ENCODE results near the gene MAPK8IP2.

Gene MAPK8IP2

DNA sequence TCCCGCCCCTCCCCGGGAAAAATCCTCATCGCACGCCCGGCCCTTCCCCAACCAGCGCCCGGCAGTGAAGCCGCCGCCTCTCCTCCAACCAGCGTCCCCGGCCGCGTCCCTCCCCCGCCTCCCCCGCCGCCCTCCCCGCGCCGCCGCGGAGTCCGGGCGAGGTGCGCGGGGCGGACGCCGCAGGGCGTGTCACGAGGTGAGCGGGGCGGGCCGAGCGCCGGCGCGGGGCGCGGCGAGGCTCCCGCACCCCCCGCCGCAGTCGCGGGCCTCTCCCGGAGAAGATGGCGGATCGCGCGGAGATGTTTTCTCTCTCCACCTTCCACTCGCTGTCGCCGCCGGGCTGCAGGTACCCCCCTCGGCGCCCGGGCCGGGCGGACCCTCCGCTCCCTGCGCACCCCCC, at the start of gene MAPK8IP2:
Gene MAPK8IP2, plus strand, starts transcription at position 256 of the 400 bp plus-strand sequence. Its CDS starts 26 bp downstream, at position 282.
- DNase-seq, result peak in 7 of 58 donors; percentile 18 to 58 (median 38)

GRCh38 chr22:50551160-50551752, 49.3 kb upstream of the MAPK8IP2 start:
- DNase-seq, result no peak

- no peak for DNase-seq
Observed at GRCh38 chr22:50553310-50553709, 47.3 kb upstream of the MAPK8IP2 start.

- no peak for DNase-seq
Observed at GRCh38 chr22:50556703-50557102, 43.9 kb upstream of the MAPK8IP2 start.

GRCh38 chr22:50560034-50560433, 40.6 kb upstream of the MAPK8IP2 start:
- DNase-seq, result no peak

DNA sequence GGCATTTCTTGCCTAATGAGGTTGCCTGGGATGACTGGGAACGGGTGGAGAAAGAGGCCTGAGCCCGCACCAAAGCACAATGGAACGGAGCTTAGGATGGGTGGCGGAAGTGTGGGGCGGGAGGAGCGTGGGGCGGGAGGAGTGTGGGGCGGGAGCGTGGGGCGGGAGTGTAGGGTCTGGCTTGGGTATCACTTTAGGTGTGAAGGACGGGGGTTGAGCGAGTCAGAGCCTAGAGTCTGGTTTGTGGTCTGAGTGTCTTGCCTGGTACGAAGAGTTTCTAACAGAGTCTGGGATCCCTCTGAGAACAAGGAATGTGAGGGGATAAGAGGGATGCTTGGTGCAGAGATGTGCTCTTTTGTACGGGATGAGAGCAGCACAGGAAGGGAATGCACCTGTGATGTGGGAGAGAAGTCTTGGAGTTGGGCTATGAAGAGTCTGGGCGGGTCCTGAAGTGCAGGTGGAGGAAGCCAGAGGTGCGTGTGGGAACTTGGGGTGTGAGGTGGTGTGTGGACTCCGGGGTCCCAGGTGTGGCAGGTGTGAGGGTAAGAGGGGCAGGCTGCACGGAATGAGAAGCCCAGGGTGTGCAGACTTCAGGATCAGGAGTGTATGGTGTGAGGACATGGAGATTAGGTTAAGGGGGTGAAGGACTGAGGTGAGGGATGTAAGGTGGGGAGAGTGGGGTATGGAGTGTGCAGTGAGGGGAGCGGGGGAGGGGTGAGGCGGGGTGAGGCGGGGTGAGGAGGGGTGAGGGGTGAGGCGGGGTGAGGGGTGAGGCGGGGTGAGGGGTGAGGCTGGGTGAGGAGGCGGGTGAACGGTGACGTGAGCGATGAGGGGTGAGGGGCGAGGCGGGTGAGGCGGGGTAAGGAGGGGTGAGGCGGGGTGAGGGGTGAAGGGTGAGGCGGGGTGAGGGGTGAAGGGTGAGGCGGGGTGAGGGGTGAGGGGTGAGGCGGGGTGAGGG, 38.9 kb upstream of the MAPK8IP2 start:
- DNase-seq, result no peak

- DNase-seq, result peak; percentile 39 to 98 (median 91)
Observed at GRCh38 chr22:50562523-50563412, 37.8 kb upstream of the MAPK8IP2 start, which contains the start of gene SYCE3. SYCE3 (minus strand) TSS chr22:50562919; CDS start chr22:50556405, 6,514 bp downstream.

DNA sequence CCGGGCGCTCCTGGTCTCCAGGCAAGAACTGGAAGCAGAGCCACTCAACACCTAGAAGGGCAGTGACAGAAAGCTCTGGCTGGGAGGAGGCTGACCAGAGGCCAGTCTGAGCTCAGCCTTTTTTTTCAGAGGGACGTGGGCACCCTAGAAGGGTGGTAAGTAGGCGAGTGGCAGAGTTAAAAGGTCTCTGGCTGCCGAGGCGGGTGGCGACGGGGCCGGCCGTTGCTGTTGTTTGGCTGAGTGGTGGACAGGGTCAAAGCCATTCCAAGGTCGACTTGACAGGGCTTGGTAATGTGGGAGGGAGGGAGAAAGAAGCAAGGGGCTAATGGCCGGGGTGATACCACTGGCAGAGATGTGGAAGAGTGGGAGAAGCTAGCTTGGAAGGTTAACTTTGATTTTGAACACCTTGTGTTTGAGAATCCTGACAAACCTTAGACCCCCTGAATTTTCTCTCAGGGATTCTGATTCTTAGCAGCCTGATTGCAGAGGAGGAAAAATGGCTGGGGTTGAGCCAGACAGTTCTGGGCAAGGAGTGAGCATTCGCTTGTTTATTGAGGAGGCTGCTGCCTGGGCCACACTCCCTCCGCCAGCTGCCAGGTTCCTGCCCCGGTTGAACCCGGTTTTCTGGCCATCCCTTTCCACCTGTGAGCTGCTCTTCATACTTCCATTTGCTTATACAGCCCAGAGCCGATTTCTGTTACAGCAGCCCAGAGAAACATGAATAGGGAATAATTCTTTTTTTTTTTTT, 37.0 kb upstream of the MAPK8IP2 start:
- DNase-seq, result peak in 5 of 58 donors; percentile 6 to 56 (median 40)

- no peak for DNase-seq
Observed at GRCh38 chr22:50564289-50564688, 36.3 kb upstream of the MAPK8IP2 start.

- no peak for DNase-seq
Observed at GRCh38 chr22:50567721-50568252, 32.8 kb upstream of the MAPK8IP2 start.

GRCh38 chr22:50568626-50569025, 32.0 kb upstream of the MAPK8IP2 start:
- DNase-seq, result no peak

- DNase-seq, result no peak
Observed at GRCh38 chr22:50569041-50569459, 31.5 kb upstream of the MAPK8IP2 start.

DNA sequence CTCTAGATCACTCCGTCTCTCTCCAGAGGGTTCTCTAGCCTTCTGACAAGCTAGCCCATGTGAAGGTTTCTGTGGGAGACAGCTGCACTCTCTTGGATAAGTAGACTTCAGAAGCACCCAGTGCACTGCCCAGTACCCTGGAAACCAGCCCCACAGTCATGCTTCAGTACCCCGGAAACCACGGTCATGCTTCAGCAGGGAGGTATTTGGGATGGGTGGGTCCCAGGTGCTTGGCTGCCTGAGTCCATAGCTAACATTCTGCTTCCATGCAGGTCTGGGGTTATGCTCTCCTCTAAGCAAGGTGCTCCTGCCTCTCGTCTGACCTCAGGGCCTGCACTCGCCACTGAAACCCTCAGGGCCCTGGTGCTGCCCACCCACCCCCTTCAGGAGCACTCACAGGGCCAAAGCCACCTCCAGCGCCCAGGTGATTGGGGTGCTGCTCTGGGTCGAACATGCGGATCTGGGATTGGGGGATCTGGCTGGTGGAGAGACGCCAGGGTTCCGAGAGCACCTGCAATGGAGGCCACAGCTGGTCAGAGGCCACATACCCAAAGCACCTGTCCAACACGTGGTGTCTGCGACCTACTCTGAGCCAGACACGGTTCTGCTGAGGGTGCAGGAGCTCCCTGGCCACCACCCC, 30.6 kb upstream of the MAPK8IP2 start:
- DNase-seq, result no peak

DNA sequence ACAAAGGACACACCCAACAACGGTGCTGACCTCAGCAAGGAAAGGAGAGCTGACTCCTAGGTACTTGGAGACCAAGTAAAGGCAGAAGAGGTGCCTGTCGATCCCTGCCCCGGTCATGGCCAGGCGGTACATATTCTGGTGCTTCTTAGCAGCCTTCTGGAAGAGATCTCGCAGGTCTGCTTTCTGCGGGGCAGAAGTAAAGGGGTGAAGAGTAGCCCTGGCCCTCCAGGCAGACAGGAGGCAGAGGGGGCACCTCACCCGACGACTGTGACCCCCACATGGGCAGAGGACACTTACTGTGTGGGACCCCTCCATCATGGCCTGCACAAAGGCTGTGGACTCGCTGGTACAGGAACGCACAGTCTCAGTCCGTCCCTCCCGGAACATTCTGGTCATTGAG, 29.7 kb upstream of the MAPK8IP2 start:
- DNase-seq, result no peak

GRCh38 chr22:50571264-50572175, 29.1 kb upstream of the MAPK8IP2 start:
- DNase-seq, result no peak

- DNase-seq, result no peak
Observed at GRCh38 chr22:50572965-50573364, 27.6 kb upstream of the MAPK8IP2 start.

- no peak for DNase-seq
Observed at GRCh38 chr22:50573491-50574382, 26.9 kb upstream of the MAPK8IP2 start.

DNA sequence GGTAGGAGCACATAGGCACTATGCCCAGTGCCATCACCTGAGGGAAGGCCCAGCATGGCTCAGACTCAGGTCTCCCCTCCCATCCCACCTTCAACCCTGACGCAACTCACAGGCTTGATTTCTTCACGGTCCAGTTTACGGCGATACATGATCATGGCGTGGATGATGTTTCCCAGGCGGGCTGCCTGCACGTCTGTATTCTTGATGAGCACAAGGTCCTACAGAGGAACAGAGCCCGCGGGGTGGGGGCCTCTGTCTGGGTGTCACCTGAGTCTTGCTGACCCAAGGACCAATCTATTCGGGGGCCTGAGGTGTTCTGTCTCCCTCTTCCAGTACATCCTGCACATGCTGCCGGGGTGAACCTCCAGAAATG, 26.2 kb upstream of the MAPK8IP2 start:
- no peak for DNase-seq

Data from anterior cingulate cortex (tissue), 58 donors.